Measurements from ENCODE around the gene DBX1. TPM values are rescaled to one million over a fixed set of nuclear protein-coding genes. Genes with fewer than 3 reads are reported as not detected.
"Not testable (repeated sequence)": the region's sequence is repeated elsewhere in the genome, so short reads cannot be mapped to it uniquely, and the experiment has no call there.

The DBX1 gene
- total RNA-seq, 2 experiments from 2014 or later, result not detected

GRCh38 chr11:20131788-20132666 is 28.2 kb downstream of the DBX1 start:
- ChIA-PET POLR2A (no interaction called here), CTCF (interaction anchor here (0.7 to 2.9 kb wide), 29 partner anchors 7 to 471 kb away, joined by 3 to 30 read pairs (median 3); partner anchors contain the start of gene DBX1)
- ATAC-seq (peak; percentile 71), DNase-seq (peak; percentile 55)
- Mint-ChIP-seq H3K36me3 (ENCODE audit: low read depth) (no peaks in the 10 kb centered on the region), H3K27me3 (ENCODE audit: low read depth) (peaks cover 22% of the 10 kb centered on the region), H3K27ac (no peak overlapping the region), H3K4me1 (ENCODE audit: low read depth) (peaks cover 11% of the 10 kb centered on the region), H3K4me3 (peak overlapping the region; percentile 60), H3K9me3 (ENCODE audit: insufficient read depth) (no peaks in the 10 kb centered on the region)

GRCh38 chr11:20129665-20130064 is 30.6 kb downstream of the DBX1 start:
- Mint-ChIP-seq H3K27me3 (ENCODE audit: low read depth) (peaks cover 20% of the 10 kb centered on the region), H3K36me3 (ENCODE audit: low read depth) (no peaks in the 10 kb centered on the region), H3K9me3 (ENCODE audit: insufficient read depth) (no peaks in the 10 kb centered on the region), H3K4me1 (ENCODE audit: low read depth) (peaks cover 11% of the 10 kb centered on the region), H3K27ac (no peak overlapping the region), H3K4me3 (no peak overlapping the region)
- DNase-seq (no peak), ATAC-seq (no peak)
- POLR2A ChIA-PET, result no interaction called here
- CTCF ChIA-PET, result interaction anchor here (1.5 to 3.7 kb wide), 7 partner anchors 16 to 479 kb away, joined by 3 to 99 read pairs (median 8); no protein-coding TSS in a partner anchor

- POLR2A ChIA-PET; H3K27ac Mint-ChIP-seq; DNase-seq; H3K36me3 Mint-ChIP-seq (ENCODE audit: low read depth); H3K4me3 Mint-ChIP-seq; ATAC-seq; H3K9me3 Mint-ChIP-seq (ENCODE audit: insufficient read depth): not testable (repeated sequence)
- peaks cover 15% of the 10 kb centered on the region for H3K27me3 Mint-ChIP-seq (ENCODE audit: low read depth)
- peaks cover 11% of the 10 kb centered on the region for H3K4me1 Mint-ChIP-seq (ENCODE audit: low read depth)
- CTCF ChIA-PET, result interaction anchor here (0.7 to 3.7 kb wide), 36 partner anchors 8 to 544 kb away, joined by 3 to 99 read pairs (median 4); partner anchors contain the start of gene HTATIP2
Measured at GRCh38 chr11:20128528-20128825, 31.8 kb downstream of the DBX1 start.

- CTCF ChIA-PET, result interaction anchor here (0.7 to 3.7 kb wide), 38 partner anchors 9 to 544 kb away, joined by 3 to 99 read pairs (median 4); partner anchors contain the start of gene HTATIP2
- ATAC-seq (peak; percentile 68), DNase-seq (peak; percentile 80)
- H3K36me3 Mint-ChIP-seq (ENCODE audit: low read depth), result no peaks in the 10 kb centered on the region
- POLR2A ChIA-PET, result no interaction called here
- no peaks in the 10 kb centered on the region for H3K9me3 Mint-ChIP-seq (ENCODE audit: insufficient read depth)
- no peak overlapping the region for H3K4me3 Mint-ChIP-seq
- peaks cover 13% of the 10 kb centered on the region for H3K27me3 Mint-ChIP-seq (ENCODE audit: low read depth)
- H3K4me1 Mint-ChIP-seq (ENCODE audit: low read depth), result peaks cover 11% of the 10 kb centered on the region
- no peak overlapping the region for H3K27ac Mint-ChIP-seq
Measured at GRCh38 chr11:20127671-20128527, 32.4 kb downstream of the DBX1 start.

- DNase-seq (no peak), ATAC-seq (no peak)
- peaks cover 3% of the 10 kb centered on the region for H3K4me1 Mint-ChIP-seq (ENCODE audit: low read depth)
- ChIA-PET CTCF (interaction anchor here (1.2 to 3.7 kb wide), 3 partner anchors 16 to 230 kb away, joined by 4 to 99 read pairs (median 24); no protein-coding TSS in a partner anchor), POLR2A (no interaction called here)
- H3K27ac Mint-ChIP-seq, result no peak overlapping the region
- no peak overlapping the region for H3K4me3 Mint-ChIP-seq
- no peaks in the 10 kb centered on the region for H3K36me3 Mint-ChIP-seq (ENCODE audit: low read depth)
- H3K9me3 Mint-ChIP-seq (ENCODE audit: insufficient read depth), result no peaks in the 10 kb centered on the region
- H3K27me3 Mint-ChIP-seq (ENCODE audit: low read depth), result peaks cover 4% of the 10 kb centered on the region
Measured at GRCh38 chr11:20126724-20127123, 33.6 kb downstream of the DBX1 start.

- DNase-seq (no peak), ATAC-seq (no peak)
- Mint-ChIP-seq H3K9me3 (ENCODE audit: insufficient read depth) (no peaks in the 10 kb centered on the region), H3K27me3 (ENCODE audit: low read depth) (peaks cover 2% of the 10 kb centered on the region), H3K4me1 (ENCODE audit: low read depth) (no peaks in the 10 kb centered on the region), H3K27ac (no peak overlapping the region), H3K4me3 (no peak overlapping the region), H3K36me3 (ENCODE audit: low read depth) (no peaks in the 10 kb centered on the region)
- CTCF ChIA-PET, result no interaction called here
- POLR2A ChIA-PET, result no interaction called here
Measured at GRCh38 chr11:20125927-20126326, 34.3 kb downstream of the DBX1 start.

- Mint-ChIP-seq H3K9me3 (ENCODE audit: insufficient read depth) (no peaks in the 10 kb centered on the region), H3K27ac (no peak overlapping the region), H3K36me3 (ENCODE audit: low read depth) (no peaks in the 10 kb centered on the region), H3K27me3 (ENCODE audit: low read depth) (peaks cover 5% of the 10 kb centered on the region), H3K4me1 (ENCODE audit: low read depth) (no peaks in the 10 kb centered on the region), H3K4me3 (no peak overlapping the region)
- ATAC-seq (no peak), DNase-seq (no peak)
- CTCF ChIA-PET, result no interaction called here
- POLR2A ChIA-PET, result no interaction called here
Measured at GRCh38 chr11:20122131-20122530, 38.1 kb downstream of the DBX1 start.

- ATAC-seq (no peak), DNase-seq (no peak)
- H3K27ac Mint-ChIP-seq, result no peak overlapping the region
- no peaks in the 10 kb centered on the region for H3K4me1 Mint-ChIP-seq (ENCODE audit: low read depth)
- no peaks in the 10 kb centered on the region for H3K9me3 Mint-ChIP-seq (ENCODE audit: insufficient read depth)
- ChIA-PET CTCF (no interaction called here), POLR2A (no interaction called here)
- H3K36me3 Mint-ChIP-seq (ENCODE audit: low read depth), result no peaks in the 10 kb centered on the region
- H3K4me3 Mint-ChIP-seq, result no peak overlapping the region
- peaks cover 5% of the 10 kb centered on the region for H3K27me3 Mint-ChIP-seq (ENCODE audit: low read depth)
Measured at GRCh38 chr11:20120134-20120925, 39.9 kb downstream of the DBX1 start.

- H3K4me3 Mint-ChIP-seq, result no peak overlapping the region
- H3K27me3 Mint-ChIP-seq (ENCODE audit: low read depth), result peaks cover 5% of the 10 kb centered on the region
- no peaks in the 10 kb centered on the region for H3K4me1 Mint-ChIP-seq (ENCODE audit: low read depth)
- DNase-seq (no peak), ATAC-seq (no peak)
- no peak overlapping the region for H3K27ac Mint-ChIP-seq
- POLR2A ChIA-PET, result no interaction called here
- H3K36me3 Mint-ChIP-seq (ENCODE audit: low read depth), result no peaks in the 10 kb centered on the region
- CTCF ChIA-PET, result no interaction called here
- no peaks in the 10 kb centered on the region for H3K9me3 Mint-ChIP-seq (ENCODE audit: insufficient read depth)
Measured at GRCh38 chr11:20119315-20119714, 41.0 kb downstream of the DBX1 start.

GRCh38 chr11:20118209-20118608 is 42.1 kb downstream of the DBX1 start:
- Mint-ChIP-seq H3K36me3 (ENCODE audit: low read depth) (no peaks in the 10 kb centered on the region), H3K4me3 (no peak overlapping the region), H3K27ac (no peak overlapping the region), H3K4me1 (ENCODE audit: low read depth) (no peaks in the 10 kb centered on the region), H3K27me3 (ENCODE audit: low read depth) (peaks cover 5% of the 10 kb centered on the region), H3K9me3 (ENCODE audit: insufficient read depth) (no peaks in the 10 kb centered on the region)
- no peak for ATAC-seq
- POLR2A ChIA-PET, result no interaction called here
- no peak for DNase-seq
- CTCF ChIA-PET, result interaction anchor here (0.6 to 1.0 kb wide), 2 partner anchors 10 to 172 kb away, joined by 3 to 6 read pairs; no protein-coding TSS in a partner anchor

GRCh38 chr11:20117291-20117690 is 43.0 kb downstream of the DBX1 start:
- H3K27me3 Mint-ChIP-seq (ENCODE audit: low read depth), result peaks cover 5% of the 10 kb centered on the region
- H3K9me3 Mint-ChIP-seq (ENCODE audit: insufficient read depth), result no peaks in the 10 kb centered on the region
- DNase-seq, result no peak
- no peak overlapping the region for H3K4me3 Mint-ChIP-seq
- no peaks in the 10 kb centered on the region for H3K36me3 Mint-ChIP-seq (ENCODE audit: low read depth)
- ATAC-seq, result no peak
- H3K27ac Mint-ChIP-seq, result no peak overlapping the region
- ChIA-PET POLR2A (no interaction called here), CTCF (interaction anchor here (1.0 kb wide), 1 partner anchor 236 kb away, joined by 3 read pairs; no protein-coding TSS in a partner anchor)
- H3K4me1 Mint-ChIP-seq (ENCODE audit: low read depth), result no peaks in the 10 kb centered on the region
